Skin epidermis (tissue), 12 donors: Measurements from ENCODE around the gene RICTOR.

Experiments used
- H3K27ac ChIP-seq, 21 experiments: fragments of 200-600 bp; sonication (generic) in 11 of 21; one replicate each; pipeline ENCODE4 v1.5.0; 2020; ENCODE audit warnings: mild to moderate bottlenecking in 3 of 21, inconsistent platforms in 2 of 21, moderate library complexity in 2 of 21
- H3K4me3 ChIP-seq, 7 experiments: fragments of 200-600 bp; sonication (generic) in 2 of 7; one replicate each; pipeline ENCODE4 v1.5.0; 2020; ENCODE audit warnings: inconsistent platforms in 2 of 7, mild to moderate bottlenecking in 2 of 7, moderate library complexity in 1 of 7

Gene RICTOR

DNA sequence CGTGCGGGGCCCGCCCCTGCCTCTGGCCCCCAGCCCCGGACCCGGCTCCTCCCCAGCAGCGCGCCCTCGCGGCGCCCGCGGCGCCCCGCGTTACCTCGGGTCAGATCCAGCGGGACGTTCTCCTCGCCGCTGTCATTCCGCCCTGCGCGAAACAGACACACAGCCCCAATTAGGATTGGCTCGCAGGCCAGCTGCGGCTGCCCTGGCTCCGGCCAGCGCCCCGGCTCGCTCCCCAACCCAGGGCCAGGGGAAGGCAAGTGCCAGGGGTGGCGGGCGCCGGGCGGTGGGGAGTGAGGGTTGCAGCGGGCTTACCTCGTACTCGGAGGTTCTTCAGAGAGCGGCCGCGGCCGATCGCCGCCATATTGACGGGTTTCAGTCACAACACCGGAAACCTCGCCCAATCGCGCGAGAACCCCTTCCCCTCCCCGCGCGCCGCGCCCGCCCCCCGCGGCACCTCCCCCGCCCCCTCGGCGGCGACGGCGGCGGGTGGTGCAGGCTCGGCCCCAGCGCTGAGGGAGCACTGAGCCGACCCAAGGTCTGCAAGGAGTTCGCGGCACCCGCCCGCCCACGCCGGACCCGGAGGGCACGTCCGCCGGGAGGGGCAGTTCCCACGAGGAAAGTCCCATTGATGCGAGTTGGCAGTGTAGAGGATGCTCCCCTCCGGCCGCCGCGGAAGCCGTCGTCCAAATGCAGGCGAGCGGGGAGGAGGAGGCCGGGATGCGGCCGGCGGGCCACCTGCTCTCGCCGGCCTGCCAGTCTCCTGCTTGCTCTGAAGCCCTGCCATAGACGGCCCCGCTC lies at the start of gene RICTOR:
TSS of gene RICTOR (minus strand) at position 383 of the 798 bp plus-strand sequence. CDS start at position 361, 22 bp downstream.
- Histone ChIP-seq H3K4me3 (peak within 1 kb of the TSS; percentile 81 to 99 (median 87)), H3K27ac (peak within 1 kb of the TSS; percentile 91 to 99 (median 97))

GRCh38 chr5:39121922-39122321 lies 47.7 kb upstream of the RICTOR start:
- no peak overlapping the region for H3K4me3 ChIP-seq

DNA sequence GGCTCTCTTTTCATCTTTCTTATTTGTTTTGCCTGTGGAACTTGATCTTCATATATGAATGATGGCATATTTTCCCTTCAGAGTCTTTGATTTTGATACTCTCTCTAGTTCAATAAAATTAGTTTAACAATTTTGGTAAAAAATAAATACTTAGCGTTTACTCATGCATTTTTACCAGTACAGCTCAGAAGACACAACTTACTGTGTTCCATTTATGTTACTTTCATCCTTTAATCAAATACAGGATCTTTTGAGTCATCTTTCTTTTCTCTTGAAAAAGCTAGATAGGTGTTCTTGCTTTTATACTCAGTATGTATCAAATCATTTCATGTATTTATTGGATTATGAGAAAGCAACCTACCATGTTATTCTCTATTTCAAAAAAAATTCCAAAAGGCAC lies 47.1 kb upstream of the RICTOR start:
- no peak overlapping the region for H3K4me3 ChIP-seq
- H3K27ac ChIP-seq: no peak overlapping the region

More at GRCh38 chr5:39121922-39122321, 47.7 kb upstream of the RICTOR start:
- H3K27ac ChIP-seq: peak overlapping the region in 1 of 21 experiments; percentile 5

- Histone ChIP-seq H3K27ac (no peak overlapping the region), H3K4me3 (no peak overlapping the region)
Observed at GRCh38 chr5:39120052-39120420, 45.8 kb upstream of the RICTOR start.

- no peak overlapping the region for H3K4me3 ChIP-seq
- H3K27ac ChIP-seq: no peak overlapping the region
Observed at GRCh38 chr5:39119404-39120051, 45.3 kb upstream of the RICTOR start.

- H3K4me3 ChIP-seq: no peak overlapping the region
- no peak overlapping the region for H3K27ac ChIP-seq
Observed at GRCh38 chr5:39118638-39119037, 44.4 kb upstream of the RICTOR start.

- H3K27ac ChIP-seq: no peak overlapping the region
- no peak overlapping the region for H3K4me3 ChIP-seq
Observed at GRCh38 chr5:39117401-39117800, 43.2 kb upstream of the RICTOR start.

DNA sequence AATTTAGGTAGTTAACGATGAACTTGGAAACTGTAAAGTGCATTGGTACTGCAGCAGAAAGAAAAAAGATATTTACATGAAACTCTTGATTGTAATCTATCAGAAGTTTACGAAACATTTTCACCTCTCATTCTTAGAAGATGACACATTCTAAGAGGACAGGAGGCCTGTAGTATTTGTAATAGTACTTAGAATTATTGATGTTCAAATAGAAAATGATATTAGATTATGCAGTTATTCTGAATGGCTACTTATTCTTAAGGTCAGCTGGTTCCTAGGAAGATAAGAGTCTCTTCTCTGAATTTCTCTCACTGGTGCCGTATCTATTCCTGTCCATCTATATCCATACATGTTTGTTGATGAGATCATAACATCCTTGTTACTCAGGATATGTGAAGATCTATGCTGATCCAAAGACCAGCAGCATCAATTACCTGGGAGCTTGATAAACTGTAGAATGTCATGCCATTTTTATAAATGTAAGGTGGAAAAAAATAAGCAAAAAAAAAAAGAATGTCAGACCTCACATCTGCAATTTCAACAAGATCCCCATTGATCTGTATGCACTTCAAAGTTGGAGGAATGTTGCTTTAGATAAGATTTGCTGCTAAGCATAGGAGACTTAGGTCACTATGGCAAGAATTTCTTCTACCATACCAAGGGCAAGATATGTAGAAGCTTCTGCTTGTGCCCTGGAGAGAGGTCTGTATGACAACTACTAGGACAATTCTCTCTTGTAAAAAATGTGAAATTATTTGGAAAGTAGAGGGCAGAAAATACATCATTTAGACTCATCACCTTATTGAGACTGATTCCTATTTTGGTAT lies 42.4 kb upstream of the RICTOR start:
- H3K4me3 ChIP-seq: no peak overlapping the region
- H3K27ac ChIP-seq: no peak overlapping the region

DNA sequence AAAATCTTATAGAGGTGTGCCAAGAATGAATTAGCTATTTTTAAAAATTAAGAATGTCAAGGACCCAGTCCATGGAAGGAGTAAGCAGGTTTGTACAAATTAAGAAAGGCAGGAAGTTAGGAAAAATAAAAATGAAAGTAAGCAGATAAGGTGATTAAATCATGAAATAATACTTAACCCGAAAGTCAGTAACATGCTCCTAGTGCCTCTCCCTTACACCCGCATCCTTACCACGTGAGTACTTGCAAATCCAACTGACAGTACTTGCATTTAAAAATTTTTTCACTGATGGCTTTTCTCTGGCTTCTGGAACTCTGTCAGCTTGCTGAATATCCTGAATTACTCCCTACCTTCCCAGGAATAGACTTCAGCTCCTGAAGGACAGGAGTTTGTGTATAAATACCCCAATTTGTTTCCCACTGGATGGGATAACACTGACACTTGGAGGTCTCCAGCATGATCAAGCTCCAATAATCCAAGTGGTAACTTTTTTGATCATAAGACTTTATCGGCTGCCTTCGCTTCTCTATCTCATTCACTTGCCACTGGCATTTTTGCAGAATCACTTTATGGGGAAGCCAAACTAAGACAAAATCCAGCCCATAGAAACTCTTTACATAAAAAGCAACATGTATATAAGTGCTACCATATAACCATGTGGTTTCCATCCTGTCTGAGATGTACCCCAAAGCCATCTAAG lies 41.6 kb upstream of the RICTOR start:
- Histone ChIP-seq H3K27ac (no peak overlapping the region), H3K4me3 (no peak overlapping the region)

GRCh38 chr5:39114155-39114554 lies 40.0 kb upstream of the RICTOR start:
- Histone ChIP-seq H3K27ac (no peak overlapping the region), H3K4me3 (no peak overlapping the region)

DNA sequence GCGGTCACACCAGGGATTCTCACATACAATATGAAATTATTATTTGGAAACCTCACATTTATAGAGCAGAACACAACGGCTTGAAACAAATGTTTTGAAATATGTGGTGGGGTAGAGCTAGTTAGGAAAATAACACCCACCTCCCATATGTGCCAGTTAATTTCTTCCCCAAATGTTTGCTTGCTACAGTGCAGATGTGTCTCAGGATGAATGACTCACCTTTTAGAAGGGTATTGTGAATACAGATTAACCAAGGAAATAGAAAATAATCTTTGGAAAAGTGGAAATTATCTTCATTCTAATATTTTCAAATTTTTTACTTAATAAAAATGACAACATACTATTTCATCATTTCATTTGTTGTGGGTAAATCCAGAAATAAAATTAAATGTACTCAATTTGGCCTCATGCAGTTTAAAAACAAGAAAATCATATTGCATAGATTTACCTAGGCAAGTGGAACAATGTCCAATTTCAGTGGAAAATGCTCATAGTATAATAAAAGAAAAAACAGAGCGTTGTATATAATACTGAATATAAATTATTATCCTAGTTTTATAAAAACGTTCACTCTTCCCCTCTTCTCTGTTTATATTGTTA lies 39.3 kb upstream of the RICTOR start:
- Histone ChIP-seq H3K4me3 (no peak overlapping the region), H3K27ac (no peak overlapping the region)

- Histone ChIP-seq H3K27ac (no peak overlapping the region), H3K4me3 (no peak overlapping the region)
Observed at GRCh38 chr5:39109606-39110005, 35.4 kb upstream of the RICTOR start.

DNA sequence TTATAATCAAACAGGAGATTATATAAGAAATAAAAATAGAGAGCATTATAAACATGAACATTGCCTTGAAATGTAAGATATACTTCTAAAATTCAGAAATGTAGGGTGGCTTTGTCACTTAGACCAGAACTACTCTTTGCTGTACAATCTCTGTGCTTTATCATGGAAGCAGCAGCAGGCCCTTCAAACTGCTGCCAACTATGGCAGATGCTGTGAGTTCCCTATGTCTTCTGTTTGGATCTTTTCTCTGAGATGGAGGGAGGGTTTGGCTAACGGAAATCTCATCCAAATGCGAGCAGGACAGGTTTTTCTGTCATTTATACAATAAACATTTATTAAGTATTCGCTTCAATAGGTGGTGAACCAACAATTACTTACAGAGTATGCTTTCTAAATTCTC lies 34.8 kb upstream of the RICTOR start:
- no peak overlapping the region for H3K27ac ChIP-seq

DNA sequence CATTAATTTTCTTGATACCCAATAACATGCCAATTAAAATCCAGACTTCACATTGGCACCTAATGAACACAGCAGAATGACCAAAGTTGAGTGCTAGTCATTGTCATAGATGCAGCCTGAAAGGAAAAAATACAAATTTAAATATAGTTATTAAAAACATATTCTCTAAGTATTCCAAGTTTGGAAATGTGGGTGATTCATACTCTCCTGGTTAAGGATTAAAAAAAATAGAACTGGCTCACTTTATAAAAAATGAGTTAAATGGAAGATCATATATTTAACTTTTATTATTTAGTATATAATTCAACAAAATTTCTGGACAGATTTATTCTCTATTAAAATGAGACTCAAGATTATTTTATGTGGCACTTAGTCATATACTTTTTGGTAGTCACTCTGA lies 33.2 kb upstream of the RICTOR start:
- no peak overlapping the region for H3K27ac ChIP-seq
- H3K4me3 ChIP-seq: no peak overlapping the region

More for the DNA sequence above, 34.8 kb upstream of the RICTOR start:
- no peak overlapping the region for H3K4me3 ChIP-seq

- H3K27ac ChIP-seq: no peak overlapping the region
- no peak overlapping the region for H3K4me3 ChIP-seq
Observed at GRCh38 chr5:39106322-39106721, 32.1 kb upstream of the RICTOR start.

DNA sequence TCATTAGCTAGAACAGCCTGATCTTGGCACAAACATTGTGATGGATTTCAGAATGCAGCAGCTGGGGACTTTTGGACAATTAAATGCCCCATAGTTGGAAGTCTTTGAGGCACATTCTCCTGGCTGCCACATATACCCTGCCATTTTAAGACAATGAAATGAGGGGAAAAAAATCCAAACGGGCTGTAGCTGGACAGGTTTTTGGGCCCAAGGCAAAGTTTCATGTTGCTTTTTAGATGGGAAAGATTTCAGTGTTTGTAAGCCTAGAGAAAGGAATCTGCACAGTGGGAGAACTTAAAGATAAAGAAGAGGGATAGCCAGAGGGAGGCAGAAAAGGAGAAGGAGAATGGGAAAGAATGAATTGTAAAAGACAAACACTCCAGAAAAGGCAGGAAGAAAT lies 30.0 kb upstream of the RICTOR start:
- Histone ChIP-seq H3K27ac (no peak overlapping the region), H3K4me3 (no peak overlapping the region)

DNA sequence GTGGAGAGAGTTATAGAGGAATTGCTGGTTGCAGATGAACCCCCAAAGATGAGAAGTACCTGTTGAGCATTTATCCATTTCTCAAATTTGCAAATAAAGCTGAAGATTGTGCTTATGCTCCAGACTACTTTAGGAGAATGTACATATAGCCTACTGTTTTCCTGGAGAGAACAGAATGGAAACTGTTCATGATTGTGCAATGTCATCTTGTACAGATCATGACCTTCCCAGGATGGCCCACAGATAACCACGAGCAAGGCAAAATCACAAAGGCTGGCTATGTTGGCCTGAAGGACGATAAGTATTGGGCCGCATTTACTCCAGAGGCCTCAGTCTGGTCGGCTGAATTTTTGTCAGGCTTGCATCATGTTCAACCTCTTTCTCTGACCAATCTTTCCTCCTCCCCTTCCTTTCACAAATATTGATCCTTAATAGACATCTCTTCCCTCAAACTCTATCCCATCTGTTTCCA lies 28.5 kb upstream of the RICTOR start:
- no peak overlapping the region for H3K27ac ChIP-seq
- H3K4me3 ChIP-seq: no peak overlapping the region

GRCh38 chr5:39100851-39101396 lies 26.7 kb upstream of the RICTOR start:
- H3K27ac ChIP-seq: peak overlapping the region in 3 of 21 experiments; percentile 7 to 27 (median 10)
- no peak overlapping the region for H3K4me3 ChIP-seq

DNA sequence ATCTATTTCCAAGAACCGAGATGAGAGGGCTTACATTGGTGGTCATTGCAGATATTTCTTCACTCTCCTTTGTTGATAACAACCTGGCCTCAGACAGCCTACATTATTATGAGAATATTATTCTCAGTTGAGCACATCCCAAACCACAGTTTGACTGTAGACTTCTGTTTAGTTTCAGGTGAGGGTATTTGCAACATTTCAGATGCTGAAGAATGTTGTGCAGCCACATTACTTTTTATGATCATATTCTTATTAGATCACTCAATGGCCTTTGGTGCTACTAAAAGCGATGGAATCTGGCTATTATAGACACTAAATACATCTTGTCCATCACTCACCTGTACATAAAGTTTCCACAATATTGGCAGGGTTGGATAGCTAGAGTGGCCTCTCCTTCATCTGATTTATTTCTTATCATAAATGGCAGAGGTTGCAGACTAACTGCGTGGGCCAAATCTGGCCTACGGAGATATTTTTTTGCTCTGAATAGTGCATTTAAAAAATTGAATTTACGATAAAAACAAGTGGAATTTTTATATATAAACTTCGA lies 26.2 kb upstream of the RICTOR start:
- no peak overlapping the region for H3K27ac ChIP-seq
- H3K4me3 ChIP-seq: no peak overlapping the region
